HG02763 (cell line): ENCODE data around the gene TM9SF4.
A peak's percentile ranks its signal among the peaks of the same experiment; 100 is the strongest.

ENCODE experiments used
- ATAC-seq: cut with Tn5 transposase; IDR thresholded peaks from one replicate; pipeline ENCODE4 v1.9.1; 2021; ENCODE audit warnings: mild to moderate bottlenecking, moderate library complexity; ENCODE audit not compliant: unreplicated experiment

The TM9SF4 gene

DNA sequence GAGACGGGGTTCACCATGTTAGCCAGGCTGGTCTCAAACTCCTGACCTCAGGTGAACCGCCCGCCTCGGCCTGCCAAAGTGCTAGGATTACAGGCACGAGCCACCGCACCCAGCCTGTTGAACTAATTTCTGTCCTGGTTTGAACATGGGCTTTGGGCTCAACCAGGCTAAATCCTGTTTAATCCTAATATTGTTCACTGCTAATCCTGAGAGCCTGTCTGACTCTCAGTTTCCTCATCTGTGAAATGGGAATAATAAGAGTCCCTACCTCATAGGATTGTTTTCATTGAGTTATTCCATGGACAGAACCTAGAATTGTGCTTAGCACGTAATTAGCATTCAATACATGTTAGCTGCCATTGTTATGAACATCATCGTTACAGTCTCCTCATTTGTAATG, 17.4 kb downstream of the TM9SF4 start:
- ATAC-seq, result no peak

DNA sequence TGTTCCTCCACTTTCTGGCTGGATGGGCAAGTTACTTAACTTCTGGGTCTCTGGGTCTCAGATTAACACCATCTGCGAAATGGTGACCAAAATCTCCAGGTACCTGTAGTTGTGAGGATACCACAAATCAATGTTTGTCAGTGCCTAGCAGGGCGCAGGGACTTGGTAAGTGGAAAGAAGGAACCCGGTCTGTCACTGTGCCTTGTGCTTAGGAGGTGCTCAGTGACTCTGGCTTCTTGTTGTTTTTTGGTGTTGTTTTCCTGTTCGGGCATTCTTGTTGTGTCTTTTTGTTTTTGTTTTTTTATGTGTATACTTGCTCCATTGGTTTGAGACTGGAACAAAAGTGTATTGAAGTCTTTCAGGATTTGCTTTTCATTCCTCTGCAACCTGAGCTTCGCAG, 17.8 kb downstream of the TM9SF4 start:
- no peak for ATAC-seq

DNA sequence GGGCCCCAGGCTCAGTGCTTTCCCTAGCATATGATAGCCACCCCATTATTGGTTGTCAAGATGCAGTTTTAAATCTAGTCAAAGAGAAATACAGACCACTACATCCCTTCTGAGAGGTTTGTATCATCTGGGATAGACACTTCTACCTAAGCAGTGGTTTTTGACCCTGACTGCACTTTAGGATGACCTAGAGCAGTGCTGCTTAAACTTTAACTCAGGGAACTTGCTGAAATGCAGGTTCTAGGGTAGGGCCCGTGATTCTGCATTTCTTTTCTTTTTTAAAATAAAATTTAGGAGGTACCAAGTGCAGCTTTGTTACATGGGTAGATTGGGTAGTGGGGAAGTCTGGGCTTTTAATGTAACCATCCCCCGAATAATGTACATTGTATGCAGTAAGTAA, 18.7 kb downstream of the TM9SF4 start:
- ATAC-seq, result no peak

DNA sequence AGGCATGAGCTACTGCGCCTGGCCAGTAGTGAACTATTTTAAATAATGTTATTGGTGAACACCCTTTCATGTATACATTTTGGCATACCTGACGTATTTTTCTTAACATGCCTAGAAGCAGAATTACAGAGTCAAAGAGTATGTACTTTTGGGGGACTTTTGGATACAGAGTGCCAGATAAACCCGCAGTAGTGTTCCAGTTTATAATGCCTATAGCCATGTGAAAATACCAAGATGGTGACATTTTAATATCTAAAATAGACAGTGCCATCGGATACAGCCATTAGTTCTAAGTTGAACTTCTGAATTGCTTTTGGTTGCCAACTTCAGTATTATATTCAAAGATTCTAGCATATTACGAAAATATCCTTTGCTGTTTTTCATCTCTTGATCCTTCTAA, 20.3 kb downstream of the TM9SF4 start:
- no peak for ATAC-seq

DNA sequence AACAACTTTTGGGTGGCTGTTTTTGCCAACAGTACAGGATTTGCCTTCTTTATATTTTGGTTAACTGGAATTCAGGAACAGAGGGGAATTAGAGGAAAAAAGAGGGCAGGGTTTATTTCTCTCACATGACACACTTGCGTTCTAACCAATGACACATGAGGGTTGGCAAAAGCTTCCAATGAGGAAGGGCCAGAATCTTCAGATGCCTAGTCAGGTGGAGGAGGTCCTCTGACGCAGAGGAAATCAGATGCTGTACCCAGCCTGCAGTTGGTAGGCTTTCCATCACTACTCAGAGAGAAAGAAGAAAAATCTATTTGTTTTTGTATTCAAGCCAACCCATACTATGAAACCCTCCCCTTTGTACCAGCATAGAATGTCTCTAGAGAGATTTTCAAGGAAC, 20.8 kb downstream of the TM9SF4 start:
- ATAC-seq, result no peak

DNA sequence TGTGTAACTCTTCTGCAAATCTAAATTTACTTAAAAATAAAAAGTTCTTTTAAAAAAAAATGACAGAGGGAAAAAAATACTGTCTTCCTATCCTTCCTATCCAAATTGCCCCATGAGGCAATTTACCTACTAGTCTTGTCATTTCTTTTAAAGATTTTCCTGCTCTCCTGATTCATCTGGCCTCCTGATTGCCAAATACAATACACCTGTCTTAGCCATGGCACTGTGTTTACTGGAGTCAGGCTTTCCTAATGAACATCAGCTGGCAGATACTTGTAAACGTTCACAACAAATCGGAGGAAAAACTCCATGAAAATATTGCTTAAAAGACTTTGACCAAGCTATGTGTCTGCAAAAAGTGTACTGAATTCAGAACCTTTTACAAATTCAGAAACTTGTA, 21.5 kb downstream of the TM9SF4 start:
- ATAC-seq, result no peak

DNA sequence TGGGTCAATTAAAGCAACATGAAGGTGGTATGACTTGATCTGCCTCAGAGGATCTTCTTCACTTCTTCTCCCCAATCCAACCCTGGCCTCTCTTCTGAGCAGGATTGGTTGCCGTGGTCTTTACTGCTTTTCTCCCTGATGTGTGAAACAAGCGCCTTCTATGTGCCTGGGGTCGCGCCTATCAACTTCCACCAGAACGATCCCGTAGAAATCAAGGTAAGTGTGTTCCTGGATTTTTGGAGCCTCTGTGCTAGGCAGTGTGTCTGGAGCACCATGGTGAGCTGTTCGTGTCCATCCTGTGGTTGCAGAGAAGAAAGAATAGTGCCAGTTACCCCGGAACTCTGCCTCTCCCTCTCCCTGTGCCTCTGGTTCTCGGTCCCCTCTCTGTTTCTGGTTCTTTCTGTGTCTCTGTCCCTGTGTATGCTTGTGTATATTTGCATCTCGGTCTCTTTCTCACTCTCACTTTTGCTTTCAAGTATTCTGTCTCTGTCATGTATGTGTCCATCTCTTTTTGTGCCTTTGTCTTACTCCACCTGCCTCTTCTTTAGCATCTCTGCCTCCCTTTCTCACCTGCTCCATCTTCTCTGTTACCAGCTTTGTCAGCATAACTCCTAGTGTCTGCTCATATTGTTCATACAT, 23.5 kb downstream of the TM9SF4 start:
- peak; percentile 82 for ATAC-seq

DNA sequence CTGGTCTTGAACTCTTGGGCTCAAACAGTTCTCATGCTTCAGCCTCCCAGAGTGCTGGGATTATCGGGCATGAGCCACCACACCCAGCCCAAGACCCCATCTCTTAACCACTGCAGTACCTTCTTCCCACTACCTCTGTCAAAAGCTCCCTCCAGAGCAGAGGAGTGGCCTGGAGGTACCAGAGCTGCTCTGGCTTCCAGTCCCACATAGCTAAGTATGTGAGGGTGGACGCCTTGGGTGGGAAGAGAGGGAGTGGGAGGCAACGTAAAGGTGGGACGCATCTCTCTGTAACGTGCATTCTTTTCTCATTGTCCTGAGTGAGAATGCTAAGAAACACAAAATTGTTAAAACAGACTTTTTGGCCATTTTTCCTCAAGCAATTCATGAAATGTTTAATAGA, 24.5 kb downstream of the TM9SF4 start:
- no peak for ATAC-seq

DNA sequence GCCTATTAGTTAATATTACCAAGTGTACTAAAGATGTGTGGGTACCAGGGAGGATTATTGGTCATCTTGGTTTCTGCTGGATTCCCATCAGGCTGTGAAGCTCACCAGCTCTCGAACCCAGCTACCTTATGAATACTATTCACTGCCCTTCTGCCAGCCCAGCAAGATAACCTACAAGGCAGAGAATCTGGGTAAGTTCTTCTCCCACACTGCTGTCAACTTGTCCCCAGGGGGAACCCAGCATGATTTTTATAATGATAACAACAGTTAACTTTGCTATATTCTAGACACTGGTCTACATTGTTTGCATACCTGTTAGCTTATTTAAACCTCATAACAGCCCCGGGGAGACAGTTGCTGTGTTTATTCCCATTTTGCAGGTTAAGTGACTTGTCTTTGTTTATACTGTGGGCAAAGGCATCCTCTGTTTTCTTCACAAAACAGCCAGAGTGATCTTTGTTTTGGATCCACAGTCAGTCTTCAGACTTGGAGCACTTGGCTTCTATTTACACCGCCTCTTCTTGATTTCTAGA, 26.5 kb downstream of the TM9SF4 start:
- ATAC-seq, result no peak

DNA sequence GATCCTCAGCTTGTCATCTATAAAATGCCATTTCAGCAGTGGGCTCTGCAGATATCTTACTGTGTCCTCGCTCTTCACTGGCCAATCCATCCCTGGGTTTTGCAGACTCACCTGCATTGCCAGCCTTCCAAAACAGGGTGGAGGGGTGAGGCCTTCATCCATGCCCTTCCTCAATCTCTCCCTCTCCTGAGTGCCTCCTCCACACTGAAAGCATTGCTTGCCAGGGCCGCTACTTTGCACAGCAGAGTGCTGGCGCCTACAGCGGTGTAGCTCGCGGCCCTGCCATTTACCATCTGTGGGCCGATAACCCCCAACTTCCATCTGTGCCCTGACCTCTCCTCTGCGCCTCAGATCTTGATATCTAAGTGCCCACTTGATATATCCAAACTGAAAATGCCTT, 29.4 kb downstream of the TM9SF4 start:
- ATAC-seq, result no peak

DNA sequence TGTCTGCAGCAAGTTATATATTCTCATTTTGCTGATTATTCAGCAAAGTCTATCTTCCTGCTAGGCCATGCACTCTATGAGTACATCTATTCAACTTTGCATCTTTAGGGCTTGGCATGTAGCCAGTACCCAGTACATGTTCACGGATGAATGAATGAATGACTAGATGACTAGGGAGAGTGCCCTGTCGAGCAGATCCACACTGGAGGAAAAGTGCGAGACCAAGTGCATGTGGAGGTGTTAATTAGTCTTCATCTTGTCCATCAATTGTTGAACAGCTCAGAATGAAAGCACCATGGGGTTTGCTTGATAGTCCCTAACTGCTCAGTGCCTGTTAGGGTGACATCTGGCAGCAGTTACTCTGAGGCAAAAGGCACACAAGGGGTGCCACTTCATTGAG, 30.4 kb downstream of the TM9SF4 start:
- ATAC-seq, result no peak

DNA sequence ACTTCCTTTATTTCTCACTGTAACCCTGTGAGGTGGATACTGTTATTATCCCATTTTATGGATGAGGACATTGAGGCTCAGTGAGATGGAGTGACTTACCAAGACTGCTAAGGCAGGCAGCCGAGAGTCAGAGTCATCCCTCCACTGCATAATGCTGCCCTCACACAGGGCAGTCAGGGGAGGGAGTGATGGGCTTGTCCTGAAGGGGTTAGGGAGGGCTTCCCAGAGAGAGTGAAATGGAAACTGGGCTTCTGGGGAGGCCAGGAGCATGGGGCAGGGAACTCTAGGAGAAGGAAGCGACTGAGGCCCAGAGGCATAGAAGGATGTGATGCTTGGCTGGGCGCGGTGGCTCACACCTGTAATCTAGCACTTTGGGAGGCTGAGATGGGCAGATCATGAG, 31.1 kb downstream of the TM9SF4 start:
- ATAC-seq, result no peak

DNA sequence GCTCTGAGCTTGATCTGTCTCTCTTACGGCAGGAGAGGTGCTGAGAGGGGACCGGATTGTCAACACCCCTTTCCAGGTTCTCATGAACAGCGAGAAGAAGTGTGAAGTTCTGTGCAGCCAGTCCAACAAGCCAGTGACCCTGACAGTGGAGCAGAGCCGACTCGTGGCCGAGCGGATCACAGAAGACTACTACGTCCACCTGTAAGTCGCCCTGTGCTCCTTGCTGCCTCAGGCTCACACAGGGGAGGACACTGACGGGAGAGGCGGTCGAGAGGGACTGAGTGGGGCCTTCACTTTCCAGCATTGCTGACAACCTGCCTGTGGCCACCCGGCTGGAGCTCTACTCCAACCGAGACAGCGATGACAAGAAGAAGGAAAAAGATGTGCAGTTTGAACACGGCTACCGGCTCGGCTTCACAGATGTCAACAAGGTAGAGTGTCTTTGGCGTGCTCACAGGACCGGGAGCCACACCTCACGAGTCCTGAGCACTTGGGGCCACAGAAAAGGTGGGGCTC, 32.0 kb downstream of the TM9SF4 start:
- ATAC-seq, result no peak

DNA sequence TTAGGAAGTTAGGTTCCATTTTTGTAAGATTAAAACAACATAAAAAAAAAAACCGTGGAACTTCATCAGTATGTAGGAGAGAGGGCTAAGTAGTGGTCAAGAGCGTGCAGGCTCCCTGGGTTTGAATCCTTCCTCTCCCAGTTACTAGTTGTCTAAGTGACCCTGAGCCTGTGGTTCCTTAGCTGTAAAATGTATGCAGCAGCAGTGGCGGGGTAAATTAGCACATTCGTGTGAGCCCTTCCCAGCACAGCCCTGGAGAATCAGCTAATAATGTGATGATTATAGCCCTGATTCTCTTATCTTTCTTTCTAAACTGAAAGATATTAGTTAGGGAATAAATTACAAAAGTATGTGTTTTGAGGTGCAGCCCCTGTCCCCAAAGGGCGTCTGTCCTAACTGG, 32.6 kb downstream of the TM9SF4 start:
- no peak for ATAC-seq

DNA sequence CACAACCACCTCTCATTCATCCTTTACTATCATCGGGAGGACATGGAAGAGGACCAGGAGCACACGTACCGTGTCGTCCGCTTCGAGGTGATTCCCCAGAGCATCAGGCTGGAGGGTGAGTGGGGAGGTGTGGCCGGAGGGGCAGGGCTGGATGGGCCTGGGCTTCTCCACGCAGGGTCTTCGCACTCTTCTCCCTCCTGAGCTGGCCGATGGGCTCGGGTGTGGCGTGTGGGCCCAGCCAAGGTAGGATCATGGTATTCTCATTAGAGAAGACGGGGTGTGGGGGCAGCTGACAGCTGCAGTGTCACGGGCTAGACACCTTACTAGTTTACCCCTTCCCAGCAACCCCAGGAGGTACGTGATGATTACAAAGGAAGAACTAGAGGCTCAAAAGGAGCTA, 33.5 kb downstream of the TM9SF4 start:
- no peak for ATAC-seq

DNA sequence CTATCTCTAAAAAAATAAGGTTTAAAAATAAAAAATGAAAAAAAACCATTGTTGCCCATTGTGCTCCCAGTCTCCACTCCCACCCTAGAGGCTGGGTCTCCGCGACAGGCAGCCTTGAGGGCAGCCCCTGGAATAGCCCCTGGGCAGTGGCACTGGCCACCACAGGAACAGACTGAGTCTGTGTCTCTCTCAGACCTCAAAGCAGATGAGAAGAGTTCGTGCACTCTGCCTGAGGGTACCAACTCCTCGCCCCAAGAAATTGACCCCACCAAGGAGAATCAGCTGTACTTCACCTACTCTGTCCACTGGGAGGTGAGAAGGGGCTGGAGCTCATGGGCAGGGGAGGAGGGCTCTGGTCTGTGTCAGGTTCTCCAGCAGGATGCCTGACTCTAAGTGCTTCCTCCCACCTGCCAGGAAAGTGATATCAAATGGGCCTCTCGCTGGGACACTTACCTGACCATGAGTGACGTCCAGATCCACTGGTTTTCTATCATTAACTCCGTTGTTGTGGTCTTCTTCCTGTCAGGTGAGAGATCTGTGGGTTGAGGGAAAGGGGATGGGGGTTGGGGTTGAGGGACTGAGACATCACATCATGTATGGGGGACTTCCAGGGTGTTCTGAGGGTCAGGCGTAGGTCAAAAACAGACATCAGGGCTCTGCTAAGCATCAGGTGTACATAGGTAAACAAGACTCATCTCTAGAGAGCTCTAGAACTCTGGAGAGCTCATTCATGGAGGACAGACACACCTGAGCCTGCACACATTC, 35.6 kb downstream of the TM9SF4 start:
- ATAC-seq, result no peak

DNA sequence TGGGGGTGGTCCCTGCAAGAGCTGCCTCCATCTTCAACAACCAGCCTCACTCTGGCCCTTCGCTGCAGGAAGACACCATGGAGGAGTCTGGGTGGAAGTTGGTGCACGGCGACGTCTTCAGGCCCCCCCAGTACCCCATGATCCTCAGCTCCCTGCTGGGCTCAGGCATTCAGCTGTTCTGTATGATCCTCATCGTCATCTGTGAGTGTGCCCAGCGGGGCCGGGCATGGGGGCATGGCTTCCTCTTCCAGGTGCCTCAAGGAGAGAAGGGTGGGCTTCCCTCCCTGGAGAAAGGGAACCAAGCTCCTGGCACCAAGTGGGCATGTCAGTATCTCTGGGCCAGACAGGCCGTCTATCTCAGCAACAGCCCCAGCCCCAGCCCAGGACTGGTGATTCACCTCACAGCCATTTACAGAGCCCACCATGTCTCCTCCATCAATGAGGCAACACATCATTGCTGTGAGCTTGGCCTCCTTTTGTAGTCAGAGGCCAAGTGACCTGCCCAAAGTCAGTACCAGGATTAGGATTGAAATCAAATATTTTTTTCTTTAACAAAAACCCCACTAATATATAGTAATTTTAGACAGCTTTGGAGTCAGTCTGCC, 40.2 kb downstream of the TM9SF4 start:
- no peak for ATAC-seq

DNA sequence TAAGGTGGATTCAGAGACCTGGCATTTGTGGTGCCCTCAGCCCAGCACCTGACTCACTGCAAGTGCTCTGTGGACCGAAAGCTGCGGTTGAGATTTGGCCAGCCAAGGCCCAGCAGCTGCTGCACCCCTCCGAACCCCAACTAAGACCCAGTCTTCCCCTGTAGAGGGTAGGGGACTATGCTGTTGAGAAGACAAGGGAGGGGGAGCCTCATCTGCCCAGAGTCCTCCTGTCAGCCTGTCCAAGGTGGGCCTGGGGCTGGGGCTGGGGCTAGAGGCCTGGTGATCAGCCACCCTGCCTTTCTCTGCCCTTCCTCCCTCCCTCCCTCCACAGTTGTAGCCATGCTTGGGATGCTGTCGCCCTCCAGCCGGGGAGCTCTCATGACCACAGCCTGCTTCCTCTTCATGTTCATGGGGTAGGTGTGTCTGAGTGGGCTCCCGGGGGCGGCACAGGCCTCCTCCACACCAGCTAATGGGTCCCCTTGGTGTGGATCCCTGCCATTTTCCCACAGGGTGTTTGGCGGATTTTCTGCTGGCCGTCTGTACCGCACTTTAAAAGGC, 40.9 kb downstream of the TM9SF4 start:
- ATAC-seq, result no peak

DNA sequence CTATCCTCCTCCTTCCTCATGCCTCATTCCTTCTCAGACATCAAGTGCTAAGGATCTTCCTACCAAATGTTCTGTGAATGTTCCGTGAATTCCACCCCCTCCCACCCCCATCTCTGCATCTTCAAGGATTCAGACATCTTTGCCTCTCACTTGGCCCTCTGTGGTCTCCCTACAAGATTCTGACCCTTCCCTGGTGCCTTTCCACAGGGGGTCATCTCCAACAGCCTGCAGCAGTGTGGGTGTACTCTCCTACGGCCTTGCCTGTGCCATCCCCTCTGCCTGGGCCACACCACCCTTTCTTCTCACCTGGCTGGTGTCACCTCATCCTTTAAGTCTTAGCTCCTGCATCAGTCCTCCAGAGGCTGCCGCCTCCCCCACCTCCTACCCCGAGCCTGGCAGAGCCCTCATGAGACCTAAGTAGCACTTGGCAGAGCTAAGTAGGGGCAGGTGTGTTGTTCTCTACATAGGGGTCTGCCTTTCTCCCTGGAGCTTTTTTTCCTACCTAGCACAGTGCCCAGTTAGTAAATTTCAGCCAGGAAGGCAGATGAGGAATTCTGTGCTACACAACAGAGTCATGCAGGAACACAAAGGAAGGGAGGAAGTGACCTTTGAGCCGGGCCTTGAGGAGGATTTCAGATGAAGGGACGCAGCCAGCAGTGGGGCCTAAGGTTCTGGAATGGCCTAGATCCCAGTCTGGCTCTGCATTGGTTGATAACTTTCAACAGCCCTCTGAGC, 43.1 kb downstream of the TM9SF4 start:
- ATAC-seq, result no peak

DNA sequence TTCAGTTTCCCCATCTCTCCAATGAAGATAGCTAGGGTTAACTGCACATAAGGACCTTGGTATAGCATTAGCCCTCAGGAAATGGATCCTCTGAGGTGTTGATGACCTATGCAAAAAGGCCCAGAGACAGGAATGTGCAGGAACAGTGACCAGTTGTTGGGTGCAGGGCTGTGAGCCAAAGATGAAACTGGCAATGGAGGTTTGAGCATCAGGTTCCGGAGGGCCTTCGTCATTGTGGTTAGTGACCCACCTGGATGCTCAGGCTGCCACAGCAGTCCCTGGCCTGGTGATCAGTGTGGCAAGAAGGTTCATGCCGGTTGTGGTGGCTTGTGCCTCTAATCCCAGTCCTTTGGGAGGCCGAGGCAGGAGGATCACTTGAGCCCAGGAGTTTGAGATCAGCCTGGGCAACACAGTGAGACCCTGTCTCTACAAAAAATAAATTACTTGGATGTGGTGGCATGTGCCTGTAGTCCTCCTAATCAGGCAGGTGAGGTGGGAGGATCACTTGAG, 43.7 kb downstream of the TM9SF4 start:
- ATAC-seq, result no peak

DNA sequence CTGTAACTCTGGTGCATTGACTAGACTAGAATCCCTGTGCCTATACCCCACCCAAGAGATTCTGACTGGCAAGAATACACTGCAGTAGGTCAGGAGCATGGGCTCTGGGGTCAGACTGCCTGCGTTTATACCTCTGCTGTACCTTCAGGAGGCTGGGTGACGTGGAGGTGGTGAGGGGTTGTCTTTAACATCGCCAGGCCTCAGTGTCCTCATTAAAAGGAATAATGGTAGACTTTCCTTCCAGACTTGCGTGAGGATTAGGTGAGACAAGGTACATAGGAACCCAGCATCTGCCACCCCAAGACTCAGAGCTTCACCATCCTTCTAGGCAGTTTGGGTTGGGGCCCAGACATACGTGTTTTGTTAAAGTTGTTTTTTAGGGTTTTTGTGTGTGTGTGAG, 44.3 kb downstream of the TM9SF4 start:
- no peak for ATAC-seq
